A673 (cell line): ENCODE data around the gene VWC2. TPM values are rescaled to one million over a fixed set of nuclear protein-coding genes. Genes with fewer than 3 reads are reported as not detected.

Source experiments
- BruUV-seq: library from RNA; stranded (reverse); fragments of 400-500 nt; replicated peaks from 2 replicates; lab custom pipeline; 2021; lab: Mats Ljungman, UMichigan
- CTCF ChIA-PET: fragments of 300-600 bp; sonication (Branson Sonifier 250); formaldehyde crosslinking; loops from one replicate; lab custom pipeline; 2022; ENCODE audit warnings: antibody characterized with exemption; lab: Charles Lee
- POLR2A ChIA-PET: fragments of 300-600 bp; sonication (Branson Sonifier 250); formaldehyde crosslinking; loops from one replicate; lab custom pipeline; 2022; ENCODE audit warnings: antibody characterized with exemption; ENCODE audit not compliant: low non-redundant PET; lab: Charles Lee
- DNase-seq: peaks from one replicate; pipeline ENCODE4 v3.0.0-alpha.2; 2015; ENCODE audit warnings: low spot score
- H3K27ac ChIP-seq: fragments of 200-600 bp; sonication (generic); 2 replicates; pipeline ENCODE4 v1.5.1; 2016; ENCODE audit warnings: mixed run types, low read depth, mild to moderate bottlenecking, mixed read lengths, antibody characterized with exemption, low read length; ENCODE audit not compliant: poor library complexity, severe bottlenecking
- H3K27me3 ChIP-seq: fragments of 200-600 bp; sonication (generic); replicated peaks from 2 replicates; pipeline ENCODE4 v1.6.1; 2017; ENCODE audit warnings: mixed run types, low read depth, mild to moderate bottlenecking, mixed read lengths, antibody characterized with exemption, low read length; ENCODE audit not compliant: insufficient read depth, poor library complexity
- H3K36me3 ChIP-seq: fragments of 200-600 bp; sonication (generic); 2 replicates; pipeline ENCODE4 v1.6.1; 2016; ENCODE audit warnings: mixed run types, mild to moderate bottlenecking, mixed read lengths, antibody characterized with exemption, low read length; ENCODE audit not compliant: insufficient read depth, poor library complexity, severe bottlenecking
- H3K4me1 ChIP-seq: fragments of 200-600 bp; sonication (generic); 2 replicates; pipeline ENCODE4 v1.6.1; 2017; ENCODE audit warnings: mixed run types, mild to moderate bottlenecking, mixed read lengths, antibody characterized with exemption, low read length; ENCODE audit not compliant: insufficient read depth, poor library complexity, severe bottlenecking
- H3K4me3 ChIP-seq: fragments of 200-600 bp; sonication (generic); 2 replicates; pipeline ENCODE4 v1.5.1; 2016; ENCODE audit warnings: low read depth, mixed run types, mild to moderate bottlenecking, mixed read lengths, low read length; ENCODE audit not compliant: poor library complexity, severe bottlenecking
- H3K9me3 ChIP-seq: fragments of 200-600 bp; sonication (generic); 2 replicates; pipeline ENCODE4 v1.6.1; 2016; ENCODE audit warnings: mixed run types, low read depth, mild to moderate bottlenecking, mixed read lengths, antibody characterized with exemption, low read length; ENCODE audit not compliant: poor library complexity, severe bottlenecking
- EZH2 ChIP-seq: fragments of 200-600 bp; sonication (generic); IDR thresholded peaks from 2 replicates; pipeline ENCODE4 v1.6.1; 2017; ENCODE audit warnings: borderline replicate concordance, low read depth, mild to moderate bottlenecking, mixed read lengths, antibody characterized with exemption, low read length; ENCODE audit not compliant: poor library complexity, severe bottlenecking
- intact Hi-C: fragments of 100-400 bp; cut with micrococcal nuclease; formaldehyde crosslinking; loops from one replicate; pipeline ENCODE4 v1.10.0; 2022; ENCODE audit not compliant: unreplicated experiment
- total RNA-seq: library from RNA; stranded (reverse); gene quantifications from 2 replicates; pipeline ENCODE4 v1.2.3, GENCODE V29; 2021
- TF ChIP-seq, protein P1 (sequence below): fragments of 300-800, 200-600 bp; sonication (generic); conservative IDR thresholded peaks from 2 replicates; pipeline ENCODE4 v1.5.1; 2017; ENCODE audit warnings: low read depth, mild to moderate bottlenecking, antibody characterized with exemption, low read length, moderate library complexity, mixed read lengths

Gene VWC2
- total RNA-seq, 1 experiment from 2014 or later: not detected

DNA sequence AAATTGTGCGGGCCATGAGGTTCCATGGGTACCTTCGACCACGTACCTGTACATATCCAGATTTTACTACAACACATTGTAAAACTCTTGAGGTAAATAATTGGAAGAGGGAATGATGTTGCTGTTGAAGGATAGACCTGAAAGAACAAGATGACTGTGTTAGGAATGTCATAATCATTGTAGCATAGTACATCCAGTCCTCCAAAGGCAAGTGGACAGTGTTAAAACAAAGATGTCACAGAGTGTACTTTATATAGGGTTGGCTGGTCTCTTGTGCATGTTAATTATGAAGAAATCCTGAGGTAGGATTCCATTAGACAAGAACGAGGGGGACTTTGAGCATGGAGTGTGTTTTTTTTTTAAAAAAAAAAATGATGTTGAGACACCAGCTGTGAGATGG lies 30.4 kb downstream of the VWC2 start:
- H3K27ac ChIP-seq: no peak overlapping the region
- H3K36me3 ChIP-seq: no peaks in the 10 kb centered on the region
- no TSS peak for BruUV-seq
- ChIA-PET CTCF (no interaction called here), POLR2A (no interaction called here)
- intact Hi-C loops: no loop called here
- no peaks in the 10 kb centered on the region for H3K27me3 ChIP-seq
- DNase-seq: no peak
- peaks cover 6% of the 10 kb centered on the region for H3K9me3 ChIP-seq
- TF ChIP-seq, protein P1, sequence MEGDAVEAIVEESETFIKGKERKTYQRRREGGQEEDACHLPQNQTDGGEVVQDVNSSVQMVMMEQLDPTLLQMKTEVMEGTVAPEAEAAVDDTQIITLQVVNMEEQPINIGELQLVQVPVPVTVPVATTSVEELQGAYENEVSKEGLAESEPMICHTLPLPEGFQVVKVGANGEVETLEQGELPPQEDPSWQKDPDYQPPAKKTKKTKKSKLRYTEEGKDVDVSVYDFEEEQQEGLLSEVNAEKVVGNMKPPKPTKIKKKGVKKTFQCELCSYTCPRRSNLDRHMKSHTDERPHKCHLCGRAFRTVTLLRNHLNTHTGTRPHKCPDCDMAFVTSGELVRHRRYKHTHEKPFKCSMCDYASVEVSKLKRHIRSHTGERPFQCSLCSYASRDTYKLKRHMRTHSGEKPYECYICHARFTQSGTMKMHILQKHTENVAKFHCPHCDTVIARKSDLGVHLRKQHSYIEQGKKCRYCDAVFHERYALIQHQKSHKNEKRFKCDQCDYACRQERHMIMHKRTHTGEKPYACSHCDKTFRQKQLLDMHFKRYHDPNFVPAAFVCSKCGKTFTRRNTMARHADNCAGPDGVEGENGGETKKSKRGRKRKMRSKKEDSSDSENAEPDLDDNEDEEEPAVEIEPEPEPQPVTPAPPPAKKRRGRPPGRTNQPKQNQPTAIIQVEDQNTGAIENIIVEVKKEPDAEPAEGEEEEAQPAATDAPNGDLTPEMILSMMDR: no peak
- TF ChIP-seq EZH2: no peak
- H3K4me1 ChIP-seq: no peaks in the 10 kb centered on the region
- no peak overlapping the region for H3K4me3 ChIP-seq

GRCh38 chr7:49805371-49806007 lies 32.1 kb downstream of the VWC2 start:
- no peak overlapping the region for H3K4me3 ChIP-seq
- TF ChIP-seq, protein P1: no peak
- no peak for TF ChIP-seq EZH2
- CTCF ChIA-PET: no interaction called here
- POLR2A ChIA-PET: no interaction called here
- no TSS peak for BruUV-seq
- peaks cover 6% of the 10 kb centered on the region for H3K9me3 ChIP-seq
- no peaks in the 10 kb centered on the region for H3K27me3 ChIP-seq
- no peaks in the 10 kb centered on the region for H3K36me3 ChIP-seq
- no peaks in the 10 kb centered on the region for H3K4me1 ChIP-seq
- no peak for DNase-seq
- no peak overlapping the region for H3K27ac ChIP-seq
- intact Hi-C loops: no loop called here

- DNase-seq: no peak
- TF ChIP-seq, protein P1: no peak
- Histone ChIP-seq H3K9me3 (peaks cover 4% of the 10 kb centered on the region), H3K4me1 (no peaks in the 10 kb centered on the region), H3K36me3 (no peaks in the 10 kb centered on the region), H3K27me3 (no peaks in the 10 kb centered on the region), H3K4me3 (no peak overlapping the region), H3K27ac (no peak overlapping the region)
- POLR2A ChIA-PET: no interaction called here
- CTCF ChIA-PET: no interaction called here
- BruUV-seq: no TSS peak
- intact Hi-C loops: no loop called here
Observed at GRCh38 chr7:49812534-49812933, 39.1 kb downstream of the VWC2 start.
